ENCODE data around the gene NDUFA8.

DNA sequence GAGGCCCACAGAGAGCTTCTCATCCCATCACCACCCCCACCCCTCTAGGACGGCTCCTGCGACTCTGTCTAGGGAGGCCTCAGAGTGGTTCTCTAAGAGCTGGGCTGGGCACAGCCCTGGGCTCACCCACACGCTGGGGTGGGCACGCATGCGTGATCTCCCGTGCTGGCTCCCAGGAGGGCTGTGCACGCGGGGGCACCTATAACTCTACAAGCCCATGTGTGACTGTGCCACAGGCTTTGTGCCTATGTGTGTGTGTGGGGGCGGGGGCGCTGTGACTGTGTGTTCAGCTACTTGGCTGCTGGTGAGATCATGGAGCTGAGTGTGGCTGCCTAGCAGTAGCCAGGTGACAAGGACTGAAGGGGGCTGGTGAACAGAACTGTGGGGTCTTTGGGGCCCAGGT, 32.2 kb downstream of the NDUFA8 start:
- TF ChIP-seq CTCF (IDR thresholded peaks at IDR 0.05) (no peak), EP300 (IDR thresholded peaks at IDR 0.05) (no peak), POLR2A (IDR thresholded peaks at IDR 0.05; ENCODE audit: low read depth) (no peak)

All from esophagus muscularis mucosa (tissue), 4 donors.